A673 (cell line): Measurements from ENCODE around the gene GJD3.

Experiments
- EZH2 ChIP-seq: fragments of 200-600 bp; sonication (generic); IDR thresholded peaks from 2 replicates; pipeline ENCODE4 v1.6.1; 2017; ENCODE audit warnings: borderline replicate concordance, low read depth, mild to moderate bottlenecking, mixed read lengths, antibody characterized with exemption, low read length; ENCODE audit not compliant: poor library complexity, severe bottlenecking
- TF ChIP-seq, protein P1 (sequence below): fragments of 300-800, 200-600 bp; sonication (generic); conservative IDR thresholded peaks from 2 replicates; pipeline ENCODE4 v1.5.1; 2017; ENCODE audit warnings: low read depth, mild to moderate bottlenecking, antibody characterized with exemption, low read length, moderate library complexity, mixed read lengths

- TF ChIP-seq, protein P1, sequence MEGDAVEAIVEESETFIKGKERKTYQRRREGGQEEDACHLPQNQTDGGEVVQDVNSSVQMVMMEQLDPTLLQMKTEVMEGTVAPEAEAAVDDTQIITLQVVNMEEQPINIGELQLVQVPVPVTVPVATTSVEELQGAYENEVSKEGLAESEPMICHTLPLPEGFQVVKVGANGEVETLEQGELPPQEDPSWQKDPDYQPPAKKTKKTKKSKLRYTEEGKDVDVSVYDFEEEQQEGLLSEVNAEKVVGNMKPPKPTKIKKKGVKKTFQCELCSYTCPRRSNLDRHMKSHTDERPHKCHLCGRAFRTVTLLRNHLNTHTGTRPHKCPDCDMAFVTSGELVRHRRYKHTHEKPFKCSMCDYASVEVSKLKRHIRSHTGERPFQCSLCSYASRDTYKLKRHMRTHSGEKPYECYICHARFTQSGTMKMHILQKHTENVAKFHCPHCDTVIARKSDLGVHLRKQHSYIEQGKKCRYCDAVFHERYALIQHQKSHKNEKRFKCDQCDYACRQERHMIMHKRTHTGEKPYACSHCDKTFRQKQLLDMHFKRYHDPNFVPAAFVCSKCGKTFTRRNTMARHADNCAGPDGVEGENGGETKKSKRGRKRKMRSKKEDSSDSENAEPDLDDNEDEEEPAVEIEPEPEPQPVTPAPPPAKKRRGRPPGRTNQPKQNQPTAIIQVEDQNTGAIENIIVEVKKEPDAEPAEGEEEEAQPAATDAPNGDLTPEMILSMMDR, result no peak
- no peak for TF ChIP-seq EZH2
Observed at GRCh38 chr17:40369923-40370322, 5.4 kb upstream of the GJD3 start.
